Type B pancreatic cell (in vitro differentiated cells): ENCODE data around the gene GMFB. TPM values are rescaled to one million over a fixed set of nuclear protein-coding genes. Genes with fewer than 3 reads are reported as not detected.

ENCODE experiments used
- DNase-seq: peaks from one replicate; pipeline ENCODE4 v3.0.0; 2021; ENCODE audit warnings: mixed read lengths; ENCODE audit not compliant: unreplicated experiment; ENCODE audit errors: extremely low spot score
- H3K27ac Mint-ChIP-seq: 2 replicates; pipeline ENCODE4 v1.8.0; 2021; ENCODE audit warnings: mild to moderate bottlenecking, mixed read lengths
- H3K27me3 Mint-ChIP-seq: 2 replicates; pipeline ENCODE4 v1.8.0; 2021; ENCODE audit warnings: mixed read lengths
- H3K36me3 Mint-ChIP-seq: 2 replicates; pipeline ENCODE4 v1.8.0; 2021; ENCODE audit warnings: mixed read lengths
- H3K4me1 Mint-ChIP-seq: one replicate; pipeline ENCODE4 v1.8.0; 2021; ENCODE audit warnings: mixed read lengths; ENCODE audit not compliant: unreplicated experiment
- H3K4me3 Mint-ChIP-seq: 2 replicates; pipeline ENCODE4 v1.8.0; 2021; ENCODE audit warnings: mild to moderate bottlenecking, mixed read lengths
- H3K9me3 Mint-ChIP-seq: 2 replicates; pipeline ENCODE4 v1.8.0; 2021; ENCODE audit warnings: mixed read lengths
- CTCF ChIP-seq: fragments of 200-600 bp; sonication (generic); conservative IDR thresholded peaks from 2 replicates; pipeline ENCODE4 v1.5.0; 2021; ENCODE audit warnings: antibody characterized with exemption, mild to moderate bottlenecking
- long read RNA-seq: library from polyadenylated mRNA; unstranded; transcript quantifications from one replicate; pipeline ENCODE4 v2.0.0, GENCODE V29; 2020
- total RNA-seq: library from RNA; stranded (reverse); gene quantifications from 2 replicates; pipeline ENCODE4 v1.2.1, GENCODE V29; 2021; ENCODE audit warnings: low replicate concordance

The GMFB gene
- 43.4 and 48.8 TPM in 2 replicates for total RNA-seq
- long read RNA-seq, full-length matches to known transcripts = 28 of 76 reads
- long read RNA-seq, partial matches to known transcripts = 2 of 76 reads
- long read RNA-seq, other reads (novel, unspliced or antisense) = 46 of 76 reads

GRCh38 chr14:54488646-54489317, at the start of gene GMFB:
GMFB (minus strand) TSS chr14:54488980; CDS start chr14:54488927, 53 bp downstream.
- H3K36me3 Mint-ChIP-seq = peaks cover 12% of the 10 kb centered on the region
- peak within 1 kb of the TSS; percentile 86 for H3K4me3 Mint-ChIP-seq
- H3K27me3 Mint-ChIP-seq = no peaks in the 10 kb centered on the region
- H3K27ac Mint-ChIP-seq = peak within 1 kb of the TSS; percentile 96
- peak; percentile 90 for DNase-seq
- H3K9me3 Mint-ChIP-seq = no peaks in the 10 kb centered on the region
- peak; percentile 61 for TF ChIP-seq CTCF
- peaks cover 40% of the 10 kb centered on the region for H3K4me1 Mint-ChIP-seq

GRCh38 chr14:54538055-54538454, 49.3 kb upstream of the GMFB start:
- no peak overlapping the region for H3K4me3 Mint-ChIP-seq
- H3K36me3 Mint-ChIP-seq = peaks cover 11% of the 10 kb centered on the region
- H3K4me1 Mint-ChIP-seq = no peaks in the 10 kb centered on the region

GRCh38 chr14:54537651-54538050, 48.9 kb upstream of the GMFB start:
- no peak overlapping the region for H3K27ac Mint-ChIP-seq
- H3K4me1 Mint-ChIP-seq = no peaks in the 10 kb centered on the region
- H3K4me3 Mint-ChIP-seq = no peak overlapping the region
- peaks cover 11% of the 10 kb centered on the region for H3K36me3 Mint-ChIP-seq
- H3K9me3 Mint-ChIP-seq = no peaks in the 10 kb centered on the region
- H3K27me3 Mint-ChIP-seq = no peaks in the 10 kb centered on the region
- no peak for DNase-seq
- no peak for TF ChIP-seq CTCF

More at GRCh38 chr14:54538055-54538454, 49.3 kb upstream of the GMFB start:
- DNase-seq = no peak
- Mint-ChIP-seq H3K27ac (no peak overlapping the region), H3K9me3 (no peaks in the 10 kb centered on the region), H3K27me3 (no peaks in the 10 kb centered on the region)
- TF ChIP-seq CTCF = no peak

- H3K4me3 Mint-ChIP-seq = no peak overlapping the region
- TF ChIP-seq CTCF = no peak
- no peaks in the 10 kb centered on the region for H3K9me3 Mint-ChIP-seq
- no peak overlapping the region for H3K27ac Mint-ChIP-seq
- no peaks in the 10 kb centered on the region for H3K4me1 Mint-ChIP-seq
- no peak for DNase-seq
- H3K36me3 Mint-ChIP-seq = peaks cover 11% of the 10 kb centered on the region
- no peaks in the 10 kb centered on the region for H3K27me3 Mint-ChIP-seq
Observed at GRCh38 chr14:54535646-54536045, 46.9 kb upstream of the GMFB start.

- H3K36me3 Mint-ChIP-seq = peaks cover 11% of the 10 kb centered on the region
- no peaks in the 10 kb centered on the region for H3K9me3 Mint-ChIP-seq
- TF ChIP-seq CTCF = no peak
- H3K27me3 Mint-ChIP-seq = no peaks in the 10 kb centered on the region
- H3K4me3 Mint-ChIP-seq = no peak overlapping the region
- H3K4me1 Mint-ChIP-seq = no peaks in the 10 kb centered on the region
- H3K27ac Mint-ChIP-seq = no peak overlapping the region
- no peak for DNase-seq
Observed at GRCh38 chr14:54535126-54535525, 46.3 kb upstream of the GMFB start.
